ENCODE results near the gene DUSP1.
"Not testable (repeated sequence)": the region's sequence is repeated elsewhere in the genome, so short reads cannot be mapped to it uniquely, and the experiment has no call there.

The DUSP1 gene

GRCh38 chr5:172796306-172796705, 25.3 kb upstream of the DUSP1 start:
- DNase-seq, result no peak

- peak; percentile 97 for DNase-seq
Measured at GRCh38 chr5:172795318-172795977, 24.5 kb upstream of the DUSP1 start.

- no peak for DNase-seq
Measured at GRCh38 chr5:172793577-172794488, 22.8 kb upstream of the DUSP1 start.

GRCh38 chr5:172792701-172793570, 21.9 kb upstream of the DUSP1 start:
- no peak for DNase-seq

GRCh38 chr5:172791726-172792445, 20.9 kb upstream of the DUSP1 start:
- DNase-seq, result no peak

- DNase-seq, result no peak
Measured at GRCh38 chr5:172791286-172791685, 20.3 kb upstream of the DUSP1 start.

GRCh38 chr5:172790496-172790889, 19.5 kb upstream of the DUSP1 start:
- no peak for DNase-seq

GRCh38 chr5:172789687-172790495, 18.9 kb upstream of the DUSP1 start:
- DNase-seq, result no peak

- DNase-seq, result no peak
Measured at GRCh38 chr5:172788771-172789686, 18.0 kb upstream of the DUSP1 start.

GRCh38 chr5:172787538-172787937, 16.5 kb upstream of the DUSP1 start:
- not testable (repeated sequence) for DNase-seq

- no peak for DNase-seq
Measured at GRCh38 chr5:172786736-172787462, 15.9 kb upstream of the DUSP1 start.

GRCh38 chr5:172785429-172786088, 14.6 kb upstream of the DUSP1 start:
- no peak for DNase-seq

GRCh38 chr5:172784162-172784561, 13.2 kb upstream of the DUSP1 start:
- not testable (repeated sequence) for DNase-seq

GRCh38 chr5:172783319-172783718, 12.3 kb upstream of the DUSP1 start:
- not testable (repeated sequence) for DNase-seq

GRCh38 chr5:172782169-172783039, 11.4 kb upstream of the DUSP1 start:
- DNase-seq, result no peak

- no peak for DNase-seq
Measured at GRCh38 chr5:172779691-172780341, 8.8 kb upstream of the DUSP1 start.
